HG03378 (cell line): ENCODE results near the gene FADS1.

Experiments used
- ATAC-seq: cut with Tn5 transposase; IDR thresholded peaks from one replicate; pipeline ENCODE4 v1.9.1; 2021; ENCODE audit warnings: mild to moderate bottlenecking, moderate library complexity; ENCODE audit not compliant: unreplicated experiment

FADS1 gene

DNA sequence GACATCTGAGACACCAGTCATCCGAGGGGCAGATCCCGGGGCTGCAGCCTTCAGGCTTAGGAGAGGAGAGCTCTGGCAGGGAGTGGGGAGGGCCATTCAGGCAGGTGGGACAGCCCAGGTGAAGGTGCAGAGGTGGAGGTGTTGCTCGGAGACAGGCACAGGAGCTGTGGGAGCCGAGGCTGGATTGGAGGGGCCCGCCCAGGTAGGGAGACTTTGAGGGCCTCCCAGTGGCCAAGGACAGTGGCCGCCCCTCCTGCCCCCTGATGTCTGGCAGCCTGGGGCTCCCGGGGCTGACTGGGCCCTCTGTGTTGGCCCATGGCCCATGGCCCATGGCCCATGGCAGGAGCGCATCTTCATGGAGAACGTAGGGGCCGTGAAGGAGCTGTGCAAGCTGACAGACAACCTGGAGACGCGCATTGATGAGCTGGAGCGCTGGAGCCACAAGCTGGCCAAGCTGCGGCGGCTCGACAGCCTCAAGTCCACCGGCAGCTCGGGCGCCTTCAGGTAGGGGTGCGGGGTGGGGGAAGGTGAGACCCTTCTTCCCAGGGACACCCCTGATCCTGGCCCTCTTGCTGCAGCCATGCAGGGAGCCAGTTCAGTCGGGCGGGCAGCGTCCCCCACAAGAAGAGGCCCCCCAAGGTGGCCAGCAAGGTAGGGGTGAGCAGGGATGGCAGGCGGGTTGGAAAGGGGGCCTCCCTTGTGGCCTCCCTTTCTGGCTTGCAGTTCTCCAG is 37.7 kb downstream of the FADS1 start:
- no peak for ATAC-seq

DNA sequence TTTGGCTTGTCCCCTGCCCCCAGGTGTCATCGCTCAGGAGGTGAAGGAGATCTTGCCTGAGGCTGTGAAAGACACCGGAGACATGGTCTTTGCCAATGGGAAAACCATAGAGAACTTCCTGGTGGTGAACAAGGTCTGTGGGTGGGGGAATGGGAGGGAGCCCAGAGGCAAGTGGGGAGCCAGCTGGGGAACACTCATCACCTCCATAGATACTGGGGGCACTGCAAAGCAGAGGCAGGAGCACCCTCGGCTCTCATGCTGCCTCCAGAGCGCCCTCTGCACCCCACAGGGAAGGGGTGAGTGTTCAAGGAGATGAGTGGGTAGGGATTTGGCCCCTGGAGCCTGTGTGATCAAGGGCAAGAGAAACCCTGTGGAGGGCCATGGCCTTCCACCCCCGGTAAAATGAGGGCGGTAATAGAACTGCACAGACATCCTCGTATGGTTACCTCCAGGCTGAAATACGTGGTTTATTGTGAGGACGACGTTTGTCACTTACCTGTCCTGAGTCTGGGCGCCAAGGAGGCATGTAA is 38.4 kb downstream of the FADS1 start:
- no peak for ATAC-seq

DNA sequence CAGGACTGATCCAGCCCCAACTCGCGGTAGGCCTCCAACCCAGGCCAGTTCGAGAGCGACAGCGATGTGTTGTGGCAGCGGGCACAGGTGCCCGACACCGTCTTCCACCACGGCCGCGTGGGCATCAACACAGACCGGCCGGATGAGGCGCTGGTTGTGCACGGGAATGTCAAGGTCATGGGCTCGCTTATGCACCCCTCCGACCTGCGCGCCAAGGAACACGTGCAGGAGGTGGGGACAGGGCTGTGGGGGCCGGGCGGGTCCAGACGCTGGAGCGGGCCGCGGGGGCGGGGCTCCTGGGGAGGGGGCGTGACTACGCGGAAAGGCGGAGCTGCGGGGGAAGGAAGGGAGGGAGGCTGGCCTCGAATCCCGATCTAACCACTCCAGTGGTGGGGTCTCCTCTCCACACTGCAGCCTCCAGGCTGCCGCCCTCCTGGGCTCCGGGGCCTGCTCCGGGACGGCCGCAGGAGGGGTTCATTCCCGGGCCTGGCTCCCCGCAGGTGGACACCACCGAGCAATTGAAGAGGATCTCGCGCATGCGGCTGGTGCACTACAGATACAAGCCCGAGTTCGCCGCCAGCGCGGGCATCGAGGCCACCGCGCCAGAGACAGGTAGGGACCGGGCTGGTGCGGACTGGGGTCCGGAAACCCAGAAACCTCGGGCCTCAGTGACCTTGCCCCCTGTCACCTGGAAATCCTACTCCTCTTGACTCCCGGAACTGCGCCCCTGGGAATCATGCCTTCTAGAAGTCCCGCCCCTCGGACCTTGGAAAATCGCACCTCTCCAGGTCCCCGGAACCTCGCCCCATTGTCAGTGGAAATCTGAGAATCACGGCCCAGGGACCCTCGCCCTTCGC is 39.3 kb downstream of the FADS1 start:
- ATAC-seq, result no peak

DNA sequence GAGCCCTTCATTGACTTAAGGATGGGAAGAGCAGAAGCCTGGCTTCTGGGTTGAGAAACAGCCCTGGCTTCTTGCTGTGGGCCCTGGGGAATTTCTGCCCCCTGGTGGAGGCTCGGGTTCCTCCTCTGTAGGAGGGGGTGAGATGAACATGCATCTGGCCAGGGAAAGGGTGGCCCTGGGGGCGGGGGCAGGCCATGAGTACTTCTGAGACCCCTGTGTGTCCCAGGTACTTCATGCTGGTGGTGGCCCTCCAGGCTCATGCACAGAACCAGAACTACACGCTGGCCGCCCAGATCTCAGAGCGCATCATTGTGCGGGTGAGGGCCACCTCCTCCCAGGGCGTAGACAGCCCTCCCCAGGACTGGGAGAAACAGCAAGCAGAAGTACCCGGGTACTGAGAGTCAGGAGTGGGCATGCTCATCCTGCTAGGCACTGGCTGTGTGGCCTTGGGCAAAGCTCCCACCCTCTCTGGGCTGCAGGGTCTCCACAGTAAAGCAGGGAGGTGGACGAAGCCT is 40.2 kb downstream of the FADS1 start:
- no peak for ATAC-seq

DNA sequence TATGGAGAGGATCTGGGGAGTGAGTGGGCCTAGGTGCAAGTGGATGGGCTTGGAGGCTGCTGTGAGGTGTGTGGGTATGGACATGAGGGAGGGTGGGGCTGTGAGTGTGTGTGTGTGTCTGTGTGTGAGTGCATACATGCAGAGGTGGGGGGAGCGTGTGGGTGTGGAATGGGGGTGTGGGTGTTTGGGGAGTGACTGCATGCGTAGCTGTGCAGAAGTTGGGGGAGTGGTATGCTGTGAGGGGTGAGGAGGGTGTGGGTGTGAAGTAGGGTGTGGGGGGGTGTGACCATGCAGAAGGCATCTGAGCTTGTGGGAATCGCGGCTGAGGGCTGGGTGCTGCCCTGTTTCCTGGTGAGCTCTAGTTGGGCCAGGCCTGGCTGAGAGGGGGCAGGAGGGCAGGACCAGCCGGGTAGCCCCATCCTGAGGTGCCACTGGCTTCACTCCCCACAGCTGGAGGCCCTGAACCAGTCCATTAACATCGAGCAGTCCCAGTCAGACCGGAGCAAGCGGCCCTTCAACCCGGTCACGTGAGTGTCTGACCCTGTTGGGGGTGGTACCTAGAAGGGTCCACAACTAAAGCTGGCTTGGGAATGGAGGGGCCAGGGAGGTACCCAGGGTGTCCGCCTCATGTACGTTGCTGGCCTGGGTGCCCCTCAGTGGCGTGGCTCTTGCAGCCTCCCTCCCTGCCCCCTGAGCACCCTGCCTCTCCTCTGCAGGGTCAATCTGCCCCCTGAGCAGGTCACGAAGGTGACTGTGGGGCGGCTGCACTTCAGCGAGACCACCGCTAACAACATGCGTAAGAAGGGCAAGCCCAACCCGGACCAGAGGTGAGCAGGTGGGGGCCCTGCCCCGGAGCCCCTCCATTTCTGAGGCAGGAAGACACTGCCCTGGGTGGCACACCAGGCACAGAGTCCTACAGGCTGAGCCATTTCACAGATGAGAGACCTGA is 40.9 kb downstream of the FADS1 start:
- no peak for ATAC-seq

DNA sequence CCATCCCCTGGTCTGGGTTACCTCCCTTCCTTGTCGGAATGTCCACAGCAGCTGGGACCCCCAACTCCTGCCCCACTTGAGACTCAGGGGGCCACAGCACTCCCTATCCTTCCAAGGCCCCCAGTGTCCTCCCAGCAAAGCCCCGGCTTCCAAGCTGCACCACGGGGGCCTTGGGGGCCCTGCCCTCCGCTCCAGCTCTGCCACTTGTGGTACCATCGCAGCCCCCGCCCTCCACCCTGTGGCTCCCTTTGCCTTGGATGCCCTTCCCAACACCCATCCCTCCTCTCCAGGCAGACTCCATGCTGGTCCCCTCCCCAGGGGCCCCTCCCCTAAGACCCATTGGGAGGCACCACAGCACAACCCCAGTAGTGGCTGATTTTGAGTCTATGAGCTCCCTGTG is 41.7 kb downstream of the FADS1 start:
- ATAC-seq, result no peak

DNA sequence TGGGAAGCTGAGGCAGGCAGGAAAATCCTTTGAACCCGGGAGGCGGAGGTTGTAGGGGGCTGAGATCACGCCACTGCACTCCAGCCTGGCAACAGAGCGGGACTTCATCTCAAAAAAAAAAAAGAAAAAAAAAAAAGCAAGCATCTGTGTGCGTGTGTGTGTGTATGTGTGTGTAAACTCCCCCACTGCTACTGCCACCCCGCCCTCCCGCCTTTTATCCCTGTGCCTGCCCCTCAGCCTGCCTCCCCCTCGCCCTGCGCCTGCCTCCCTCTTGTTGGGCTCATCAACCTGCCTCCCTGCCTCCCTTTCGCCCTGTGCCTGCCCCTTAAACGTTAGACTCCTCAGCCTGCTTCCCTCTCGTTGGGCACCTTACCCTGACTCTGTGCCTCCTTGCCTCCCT is 42.4 kb downstream of the FADS1 start:
- no peak for ATAC-seq

DNA sequence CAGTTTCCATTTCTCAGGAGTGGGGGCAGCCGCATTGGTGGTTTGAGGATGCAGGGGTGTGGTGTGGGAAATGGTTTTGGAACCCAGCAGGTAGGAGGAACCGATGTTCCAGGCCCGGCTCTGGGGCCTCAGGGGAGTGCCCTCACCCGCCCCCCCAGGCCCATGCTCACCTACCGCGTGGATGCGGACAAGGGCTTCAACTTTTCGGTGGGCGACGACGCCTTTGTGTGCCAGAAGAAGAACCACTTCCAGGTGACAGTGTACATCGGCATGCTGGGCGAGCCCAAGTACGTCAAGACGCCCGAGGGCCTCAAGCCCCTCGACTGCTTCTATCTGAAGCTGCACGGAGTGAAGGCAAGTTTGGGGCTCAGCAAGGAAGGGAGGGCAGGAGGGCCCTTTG is 43.0 kb downstream of the FADS1 start:
- ATAC-seq, result no peak

DNA sequence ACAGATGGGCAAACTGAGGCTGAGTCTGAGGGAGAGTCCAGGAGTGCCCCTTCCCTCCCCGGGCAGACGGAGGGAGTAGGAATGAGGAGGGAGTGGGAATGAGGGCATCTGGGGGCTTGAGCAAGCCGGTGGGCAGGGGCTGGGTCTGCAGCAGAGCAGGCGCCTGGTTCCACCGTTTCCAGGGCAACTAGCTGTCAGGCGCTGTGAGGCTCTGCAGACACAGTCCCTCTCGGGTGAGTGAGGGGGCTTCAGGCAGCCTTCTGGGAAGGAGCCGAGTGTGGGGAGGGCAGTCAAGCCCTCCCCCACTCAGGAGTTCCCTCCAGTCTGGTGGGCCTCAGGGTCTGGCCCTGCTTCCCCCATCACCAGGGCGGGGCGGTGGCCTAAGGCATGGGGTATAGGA is 43.4 kb downstream of the FADS1 start:
- ATAC-seq, result no peak

DNA sequence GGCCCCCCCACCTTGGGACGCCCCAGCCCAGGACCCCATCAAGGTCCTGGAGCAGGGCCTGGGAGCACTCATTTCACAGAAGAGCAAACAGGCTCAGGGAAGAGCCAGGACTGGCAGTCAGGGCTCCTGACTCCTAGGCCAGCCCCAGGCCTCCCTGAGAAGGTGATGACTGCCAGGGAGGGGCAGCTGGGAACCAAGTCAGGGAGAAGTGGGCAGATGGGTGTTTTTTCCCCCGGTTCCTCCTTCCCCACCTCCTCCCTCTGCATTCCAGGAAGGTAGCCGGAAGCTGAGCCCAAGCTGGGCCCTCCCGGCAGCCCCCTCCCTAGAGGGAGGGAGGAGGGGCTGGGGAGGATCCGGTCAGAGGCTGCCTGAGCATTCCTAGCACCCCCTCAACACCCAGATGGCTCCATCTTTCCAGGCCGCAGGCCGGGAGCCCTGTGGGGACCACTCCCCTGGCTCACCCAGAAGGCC is 44.8 kb downstream of the FADS1 start:
- no peak for ATAC-seq

DNA sequence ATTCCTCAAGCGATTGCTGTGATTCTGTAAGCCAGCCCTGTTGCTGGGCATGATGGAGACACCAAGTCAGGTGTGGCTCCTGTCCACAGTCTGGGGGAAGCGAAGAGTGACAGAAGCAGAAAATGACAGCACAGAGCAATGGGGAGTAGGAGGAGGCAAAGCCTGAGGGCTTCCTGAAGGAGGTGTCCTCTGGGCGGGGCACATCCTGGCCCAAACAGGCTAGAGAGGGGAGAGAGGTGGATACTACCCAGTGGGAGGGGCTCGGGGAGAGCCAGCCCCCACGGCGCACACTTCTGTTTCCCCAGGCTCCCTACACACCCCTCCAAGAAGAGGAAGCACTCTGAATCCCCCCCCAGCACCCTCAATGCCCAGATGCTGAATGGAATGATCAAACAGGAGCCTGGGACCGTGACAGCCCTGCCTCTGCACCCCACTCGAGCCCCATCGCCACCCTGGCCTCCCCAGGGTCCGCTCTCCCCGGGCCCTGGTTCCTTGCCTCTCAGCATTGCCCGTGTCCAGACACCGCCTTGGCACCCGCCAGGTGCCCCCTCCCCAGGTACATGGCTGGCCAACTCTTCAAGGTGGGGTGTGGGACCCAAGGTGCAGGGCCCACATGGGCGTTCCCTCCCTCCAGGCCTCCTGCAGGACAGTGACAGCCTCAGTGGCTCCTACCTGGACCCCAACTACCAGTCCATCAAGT is 45.5 kb downstream of the FADS1 start:
- no peak for ATAC-seq

DNA sequence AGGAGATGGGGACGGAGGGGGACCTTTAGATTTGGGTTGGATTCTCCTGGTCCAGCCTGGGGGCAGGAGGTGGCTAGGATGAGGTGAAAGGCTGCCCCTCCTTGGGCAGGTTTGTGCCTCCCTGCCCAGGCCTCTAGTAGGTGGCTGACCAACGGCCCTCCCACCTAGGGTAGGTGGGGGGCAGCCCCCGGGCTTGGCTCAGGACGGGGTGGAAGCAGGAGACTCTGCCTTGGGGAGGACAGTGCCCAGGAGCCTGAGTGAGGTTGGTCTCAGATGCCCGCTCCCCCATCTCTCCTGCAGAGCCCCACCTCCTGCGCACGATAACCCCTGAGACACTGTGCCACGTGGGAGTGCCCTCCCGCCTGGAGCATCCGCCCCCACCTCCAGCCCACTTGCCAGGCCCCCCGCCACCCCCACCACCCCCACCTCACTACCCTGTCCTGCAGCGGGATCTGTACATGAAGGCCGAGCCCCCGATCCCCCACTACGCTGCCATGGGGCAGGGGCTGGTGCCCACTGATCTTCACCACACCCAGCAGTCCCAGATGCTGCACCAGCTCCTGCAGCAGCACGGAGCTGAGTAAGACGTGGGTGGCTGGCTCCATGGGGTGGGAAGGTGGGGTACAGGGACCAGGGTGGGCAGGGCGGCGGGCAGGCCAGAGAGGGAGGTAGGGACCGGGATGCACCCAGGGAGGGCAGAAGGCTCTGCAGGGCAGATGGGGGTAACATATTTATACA is 46.7 kb downstream of the FADS1 start:
- no peak for ATAC-seq

DNA sequence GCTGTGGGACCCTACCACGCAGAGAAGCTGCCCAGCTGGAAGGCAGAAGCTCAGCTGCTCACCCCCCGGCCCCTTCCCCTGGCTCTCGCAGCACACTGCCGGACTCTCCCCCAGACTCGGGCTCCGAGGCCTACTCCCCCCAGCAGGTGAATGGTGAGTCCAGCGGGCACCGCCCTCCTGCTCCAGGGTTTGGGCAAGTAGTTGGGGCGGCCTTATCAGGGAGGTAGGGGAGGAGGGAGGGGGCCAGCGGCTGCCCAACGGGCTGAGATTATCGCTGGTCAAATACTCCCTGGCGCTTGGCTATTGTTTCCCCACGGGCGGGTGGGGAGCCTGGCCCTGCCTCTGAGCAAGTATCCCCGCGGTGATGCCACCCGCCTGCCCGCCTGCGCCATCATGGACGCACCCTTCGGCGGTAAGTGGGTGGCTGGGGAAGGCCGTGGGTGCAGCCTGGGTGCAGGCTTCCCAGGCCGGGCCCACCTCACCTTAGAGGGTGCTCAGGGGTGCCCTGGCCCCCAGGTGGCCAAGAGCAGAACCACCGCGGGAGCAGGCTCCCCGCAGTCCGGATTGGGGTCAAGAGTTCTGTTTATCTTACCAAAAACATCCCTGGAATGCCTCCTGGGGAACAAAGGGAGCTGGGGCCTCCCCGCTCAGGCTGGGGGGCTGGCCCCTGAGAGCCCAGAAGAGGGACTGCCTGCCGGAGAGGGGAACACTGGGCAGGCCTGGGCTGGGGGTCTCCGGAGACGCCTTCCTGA is 47.5 kb downstream of the FADS1 start:
- no peak for ATAC-seq

DNA sequence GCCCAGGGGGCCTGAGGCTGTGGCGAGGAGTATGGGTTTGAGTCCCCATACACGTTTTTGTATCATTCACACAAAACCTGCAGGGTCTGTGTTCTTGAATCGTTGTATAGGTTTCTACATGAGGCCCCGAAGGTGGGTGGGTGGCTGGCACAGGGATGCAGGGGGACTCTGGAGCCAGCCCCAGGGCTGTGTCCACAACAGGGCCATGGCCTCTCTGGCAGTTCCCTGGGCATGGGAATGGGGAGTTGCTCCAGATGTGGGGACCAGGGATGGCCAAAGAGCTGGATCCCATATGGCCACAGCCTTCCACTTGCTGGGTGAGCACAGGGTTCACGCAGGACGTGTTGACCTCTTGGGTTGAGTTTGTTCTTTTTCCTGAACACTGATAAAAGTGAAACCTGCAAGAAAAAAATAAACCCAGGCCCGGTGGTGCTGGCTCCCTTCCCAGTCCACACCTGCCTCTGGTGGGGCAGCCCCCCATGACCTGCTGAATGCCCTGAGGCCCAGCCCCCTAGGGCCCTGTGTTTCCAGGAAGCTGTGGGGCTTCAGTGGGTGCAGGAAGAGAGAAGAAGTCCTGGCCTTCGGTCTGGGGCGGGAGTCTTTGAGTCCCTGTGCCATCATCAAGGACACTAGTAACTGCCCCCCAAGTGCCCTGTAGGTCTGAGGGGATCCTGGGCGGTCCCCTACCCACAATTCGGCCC is 48.3 kb downstream of the FADS1 start:
- no peak for ATAC-seq

DNA sequence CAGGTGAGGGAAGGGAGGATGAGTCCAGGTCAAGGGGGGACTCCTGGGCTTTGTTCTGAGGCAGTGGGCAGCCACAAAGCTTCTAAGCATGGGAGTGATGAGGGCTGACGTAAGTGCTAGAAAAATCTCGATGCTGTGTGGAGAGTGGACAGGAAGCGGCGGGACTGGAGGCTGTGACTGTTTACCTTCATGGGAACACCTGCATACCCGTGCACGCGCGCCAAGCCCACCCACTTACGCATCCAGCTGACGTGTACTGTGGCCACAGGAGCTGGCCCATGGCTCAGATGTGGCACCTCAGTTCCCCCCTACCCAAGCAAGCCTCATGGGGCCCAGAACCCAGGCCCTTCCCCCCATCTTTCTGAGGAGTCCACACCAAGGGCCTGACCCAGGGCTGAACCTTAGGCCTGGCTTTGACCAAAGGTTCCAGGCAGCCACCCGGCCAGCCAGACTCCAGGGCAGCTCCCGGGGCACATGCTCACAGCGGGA is 50.4 kb downstream of the FADS1 start:
- no peak for ATAC-seq

DNA sequence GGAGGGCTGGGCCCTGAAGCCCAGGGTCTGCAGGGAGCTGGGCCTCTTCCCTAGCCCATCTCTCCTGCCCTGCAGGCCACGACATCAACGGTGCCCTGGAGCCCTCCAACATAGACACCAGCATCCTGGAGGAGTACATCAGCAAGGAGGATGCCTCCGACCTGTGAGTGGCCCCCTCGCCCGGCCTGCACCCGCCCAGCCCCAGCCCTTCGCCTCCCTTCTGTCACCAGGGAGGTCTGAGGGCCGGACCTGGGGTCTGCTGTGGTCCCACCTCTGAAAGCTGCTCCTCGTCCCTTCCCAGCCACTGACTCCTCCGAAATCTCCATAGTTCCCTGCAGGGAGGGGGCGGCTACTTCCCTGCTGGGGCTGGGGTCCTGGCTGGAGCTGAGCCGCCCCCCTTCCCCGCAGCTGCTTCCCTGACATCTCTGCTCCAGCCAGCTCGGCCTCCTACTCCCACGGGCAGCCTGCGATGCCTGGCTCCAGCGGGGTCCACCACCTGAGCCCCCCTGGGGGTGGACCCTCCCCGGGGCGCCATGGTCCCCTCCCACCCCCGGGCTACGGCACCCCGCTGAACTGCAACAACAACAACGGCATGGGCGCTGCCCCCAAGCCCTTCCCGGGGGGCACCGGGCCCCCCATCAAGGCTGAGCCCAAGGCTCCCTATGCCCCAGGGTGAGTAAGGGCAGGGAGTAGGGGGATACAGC is 51.1 kb downstream of the FADS1 start:
- no peak for ATAC-seq

DNA sequence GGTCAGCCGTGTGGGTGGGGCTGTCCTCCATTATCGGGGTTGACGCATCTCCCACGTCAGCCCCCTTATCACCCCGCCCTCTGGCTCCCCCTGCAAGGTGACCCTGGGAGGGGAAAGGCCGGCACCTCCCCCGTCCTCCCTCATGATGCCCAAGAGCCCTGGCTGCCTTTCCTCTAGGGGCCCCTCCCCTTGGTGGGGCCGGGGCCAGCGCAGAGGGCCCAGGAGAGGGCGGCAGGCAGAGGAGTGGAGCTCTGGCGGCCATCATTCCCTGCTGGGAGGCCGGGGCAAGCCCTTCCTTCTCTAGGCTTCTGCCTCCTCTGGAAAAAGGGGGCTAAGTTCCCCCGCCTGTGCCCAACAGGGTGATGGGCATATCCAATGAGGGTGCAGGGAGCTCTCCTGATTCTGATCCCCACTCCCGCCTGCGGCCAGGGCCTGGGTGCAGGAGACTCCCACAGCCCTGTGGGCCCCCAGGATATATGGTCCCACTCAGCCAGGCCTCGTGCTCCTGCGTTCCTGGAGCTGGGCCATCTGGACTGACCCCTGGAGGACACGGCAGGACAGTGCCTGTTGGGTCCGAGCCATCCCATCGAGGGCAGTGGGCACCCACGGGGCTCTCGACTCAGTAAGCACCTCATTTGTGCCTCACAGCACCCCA is 52.1 kb downstream of the FADS1 start:
- ATAC-seq, result no peak
